Uterus (tissue), 2 donors: ENCODE data around the gene OMD.

Experiments used
- POLR2A ChIP-seq, 2 donors: fragments of 450-650 bp; IDR thresholded peaks; one replicate each; pipeline ENCODE4 v1.6.1; 2016; ENCODE audit warnings: antibody characterized with exemption in 2 of 2, mild to moderate bottlenecking in 1 of 2, moderate library complexity in 1 of 2
- TF ChIP-seq, protein P1 (sequence below), 4 experiments: fragments of 200-600 bp in 2 of 4; fragments of 450-650 bp in 2 of 4; sonication (generic) in 2 of 4; IDR thresholded peaks; one replicate each; pipeline ENCODE4 v1.5.1; 2016 to 2019; ENCODE audit warnings: antibody characterized with exemption in 4 of 4, mild to moderate bottlenecking in 2 of 4, moderate library complexity in 1 of 4

DNA sequence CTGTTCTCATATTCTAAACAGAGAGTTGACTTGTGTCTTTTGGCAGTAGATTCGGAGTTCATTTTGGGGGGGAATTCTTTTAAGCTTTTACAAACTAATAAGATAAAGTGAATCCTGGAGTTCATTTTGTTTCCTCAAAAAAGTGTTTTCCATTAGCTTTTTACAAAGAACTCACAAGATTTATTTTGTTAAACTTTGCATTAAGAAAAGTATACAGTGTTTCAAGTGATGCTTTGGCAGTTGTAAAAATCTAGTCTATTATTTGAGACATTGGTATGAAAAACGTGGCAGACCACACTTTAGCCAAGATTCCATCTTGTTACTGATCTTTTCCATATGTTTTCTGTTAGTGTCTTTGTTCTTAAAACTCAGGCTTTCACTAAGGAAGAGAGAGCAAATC, 1.2 kb upstream of the OMD start:
- TF ChIP-seq, protein P1, sequence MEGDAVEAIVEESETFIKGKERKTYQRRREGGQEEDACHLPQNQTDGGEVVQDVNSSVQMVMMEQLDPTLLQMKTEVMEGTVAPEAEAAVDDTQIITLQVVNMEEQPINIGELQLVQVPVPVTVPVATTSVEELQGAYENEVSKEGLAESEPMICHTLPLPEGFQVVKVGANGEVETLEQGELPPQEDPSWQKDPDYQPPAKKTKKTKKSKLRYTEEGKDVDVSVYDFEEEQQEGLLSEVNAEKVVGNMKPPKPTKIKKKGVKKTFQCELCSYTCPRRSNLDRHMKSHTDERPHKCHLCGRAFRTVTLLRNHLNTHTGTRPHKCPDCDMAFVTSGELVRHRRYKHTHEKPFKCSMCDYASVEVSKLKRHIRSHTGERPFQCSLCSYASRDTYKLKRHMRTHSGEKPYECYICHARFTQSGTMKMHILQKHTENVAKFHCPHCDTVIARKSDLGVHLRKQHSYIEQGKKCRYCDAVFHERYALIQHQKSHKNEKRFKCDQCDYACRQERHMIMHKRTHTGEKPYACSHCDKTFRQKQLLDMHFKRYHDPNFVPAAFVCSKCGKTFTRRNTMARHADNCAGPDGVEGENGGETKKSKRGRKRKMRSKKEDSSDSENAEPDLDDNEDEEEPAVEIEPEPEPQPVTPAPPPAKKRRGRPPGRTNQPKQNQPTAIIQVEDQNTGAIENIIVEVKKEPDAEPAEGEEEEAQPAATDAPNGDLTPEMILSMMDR (IDR thresholded peaks at IDR 0.05) = no peak
- TF ChIP-seq POLR2A (IDR thresholded peaks at IDR 0.05) = no peak
